ENCODE results near the gene BMPR1A. TPM values are rescaled to one million over a fixed set of nuclear protein-coding genes. Genes with fewer than 3 reads are reported as not detected.

The BMPR1A gene
- 54.3 and 64.3 TPM in 2 replicates for total RNA-seq

GRCh38 chr10:86756511-86757112, at the start of gene BMPR1A:
BMPR1A (plus strand) TSS chr10:86756619; CDS start chr10:86876019, 119,400 bp downstream.

GRCh38 chr10:86957471-86958115, 201.2 kb downstream of the BMPR1A start, which contains the start of gene MMRN2:
MMRN2 (minus strand) TSS chr10:86957615; CDS start chr10:86957541, 74 bp downstream.

GRCh38 chr10:86958116-86958900, 201.9 kb downstream of the BMPR1A start, which contains the start of gene SNCG:
SNCG (plus strand) TSS chr10:86958599; CDS start chr10:86958698, 99 bp downstream.

GRCh38 chr10:86968271-86968993, 212.0 kb downstream of the BMPR1A start, which contains the start of gene ADIRF:
ADIRF (plus strand) TSS chr10:86968482; CDS start chr10:86968545, 63 bp downstream.

Other genes starting within 250 kb of the BMPR1A start
- gene WAPL, start 234.8 kb upstream of the BMPR1A start, total RNA-seq = 47.2 and 54.4 TPM in 2 replicates
- not detected in 2 replicates for gene OPN4, start 102.1 kb upstream of the BMPR1A start, total RNA-seq
- gene LDB3, start 88.1 kb upstream of the BMPR1A start, total RNA-seq = under 0.01 and 0.12 TPM in 2 replicates
- gene MMRN2, start 201.0 kb downstream of the BMPR1A start, total RNA-seq = 12.5 and 13.2 TPM in 2 replicates
- 74.4 and 98.7 TPM in 2 replicates for gene SNCG, start 202.0 kb downstream of the BMPR1A start, total RNA-seq
- gene ADIRF, start 211.9 kb downstream of the BMPR1A start, total RNA-seq = 854 and 936 TPM in 2 replicates

Data from aortic smooth muscle cell (primary cell).